Caco-2 (cell line): ENCODE measurements around the gene ABL2. TPM values are rescaled to one million over a fixed set of nuclear protein-coding genes. Genes with fewer than 3 reads are reported as not detected.

Source experiments
- BruUV-seq: library from RNA; stranded (reverse); fragments of 400-500 nt; replicated peaks from 2 replicates; lab custom pipeline; 2021; lab: Mats Ljungman, UMichigan
- CTCF ChIA-PET: fragments of 300-600 bp; sonication (Branson Sonifier 250); formaldehyde crosslinking; loops from one replicate; lab custom pipeline; 2022; ENCODE audit warnings: antibody characterized with exemption; lab: Charles Lee
- POLR2A ChIA-PET: fragments of 300-600 bp; sonication (Branson Sonifier 250); formaldehyde crosslinking; loops from one replicate; lab custom pipeline; 2022; ENCODE audit warnings: antibody characterized with exemption; lab: Charles Lee
- DNase-seq, 2 experiments: peaks; one replicate each; pipeline versions ENCODE4 v3.0.0 to v3.0.0-alpha.2; 2020 to 2022
- H3K27me3 ChIP-seq: replicated peaks from 2 replicates; pipeline ENCODE4 v1.6.0; 2011; ENCODE audit warnings: low read length; ENCODE audit not compliant: control insufficient read depth, insufficient read depth
- H3K36me3 ChIP-seq: 2 replicates; pipeline ENCODE4 v1.5.1; 2011; ENCODE audit warnings: low read length; ENCODE audit not compliant: control insufficient read depth, insufficient read depth
- H3K4me1 ChIP-seq: fragments of 250-450 bp; sonication (Bioruptor Pico); 2 replicates; pipeline ENCODE4 v1.5.1; 2020; ENCODE audit warnings: mild to moderate bottlenecking
- H3K4me3 ChIP-seq: 2 replicates; pipeline ENCODE4 v1.5.1; 2011; ENCODE audit warnings: low read depth, mild to moderate bottlenecking, control low read depth, low read length
- H3K9me3 ChIP-seq: fragments of 250-450 bp; sonication (Bioruptor Pico); 2 replicates; pipeline ENCODE4 v1.5.1; 2020; ENCODE audit warnings: mild to moderate bottlenecking, moderate library complexity
- H3K27ac Mint-ChIP-seq: one replicate; pipeline ENCODE4 v1.8.0; 2022; ENCODE audit warnings: mixed read lengths; ENCODE audit not compliant: unreplicated experiment
- H3K27me3 Mint-ChIP-seq: one replicate; pipeline ENCODE4 v1.8.0; 2022; ENCODE audit warnings: mixed read lengths; ENCODE audit not compliant: insufficient read depth, unreplicated experiment
- H3K36me3 Mint-ChIP-seq: one replicate; pipeline ENCODE4 v1.8.0; 2022; ENCODE audit warnings: mild to moderate bottlenecking, mixed read lengths; ENCODE audit not compliant: insufficient read depth, unreplicated experiment
- H3K4me1 Mint-ChIP-seq: one replicate; pipeline ENCODE4 v1.8.0; 2022; ENCODE audit warnings: low read depth, mixed read lengths; ENCODE audit not compliant: unreplicated experiment
- H3K4me3 Mint-ChIP-seq: one replicate; pipeline ENCODE4 v1.8.0; 2022; ENCODE audit warnings: mild to moderate bottlenecking, moderate library complexity, mixed read lengths; ENCODE audit not compliant: unreplicated experiment
- H3K9me3 Mint-ChIP-seq: one replicate; pipeline ENCODE4 v1.8.0; 2022; ENCODE audit warnings: mixed read lengths; ENCODE audit not compliant: unreplicated experiment
- CTCF ChIP-seq, 2 experiments: fragments of 200-600 bp in 1 of 2; IDR thresholded peaks; 1 replicate in 1 of 2; 2 replicates in 1 of 2; pipeline versions ENCODE4 v1.5.1 to v1.8.0; 2011 to 2022; ENCODE audit warnings: antibody characterized with exemption in 1 of 2, control low read depth in 1 of 2, inconsistent platforms in 1 of 2, low read depth in 1 of 2, low read length in 1 of 2, mild to moderate bottlenecking in 1 of 2, moderate library complexity in 1 of 2; ENCODE audit not compliant: insufficient read depth in 1 of 2, severe bottlenecking in 1 of 2, unreplicated experiment in 1 of 2
- intact Hi-C: fragments of 100-400 bp; cut with micrococcal nuclease; formaldehyde crosslinking; loops from one replicate; pipeline ENCODE4 v1.10.0; 2022; ENCODE audit not compliant: unreplicated experiment
- total RNA-seq: library from RNA; stranded (reverse); gene quantifications from 2 replicates; pipeline ENCODE4 v1.2.3, GENCODE V29; 2022

The ABL2 gene
- total RNA-seq, 1 experiment from 2014 or later, result 21.6 TPM

- no peak overlapping the region for H3K4me3 ChIP-seq
- TF ChIP-seq CTCF (IDR thresholded peaks at IDR 0.05; ENCODE audit: insufficient read depth in 1 of 2, low read depth in 1 of 2, low read length in 1 of 2, severe bottlenecking in 1 of 2, unreplicated experiment in 1 of 2), result no peak
- ChIA-PET CTCF (interaction anchor here (1.1 kb wide), 1 partner anchor 32 kb away, joined by 3 read pairs; the partner anchor contains the start of gene SOAT1), POLR2A (no interaction called here)
- intact Hi-C loops, result loop anchor here (2.0 kb wide), 1 partner anchor 27 kb away; no protein-coding TSS in a partner anchor
- no peaks in the 10 kb centered on the region for H3K4me1 ChIP-seq
- Mint-ChIP-seq H3K4me3 (no peak overlapping the region), H3K9me3 (no peaks in the 10 kb centered on the region), H3K27ac (no peak overlapping the region), H3K27me3 (no peaks in the 10 kb centered on the region), H3K4me1 (peaks cover 6% of the 10 kb centered on the region), H3K36me3 (no peaks in the 10 kb centered on the region)
- no peak for DNase-seq
- 0 out of 2 replicates have a peak, but pooled peaks cover 4% of the 10 kb centered on the region for H3K9me3 ChIP-seq
- BruUV-seq, result no TSS peak
- no peaks in the 10 kb centered on the region for H3K27me3 ChIP-seq
- H3K36me3 ChIP-seq, result no peaks in the 10 kb centered on the region
Observed at GRCh38 chr1:179262183-179262582, 32.7 kb upstream of the ABL2 start.

- ChIA-PET POLR2A (no interaction called here), CTCF (interaction anchor here (0.7 kb wide), 1 partner anchor 562 kb away, joined by 3 read pairs; no protein-coding TSS in a partner anchor)
- no peaks in the 10 kb centered on the region for H3K27me3 Mint-ChIP-seq
Observed at GRCh38 chr1:179253286-179253972, 24.0 kb upstream of the ABL2 start.

GRCh38 chr1:179252606-179253005, 23.1 kb upstream of the ABL2 start:
- TF ChIP-seq CTCF (IDR thresholded peaks at IDR 0.05; ENCODE audit: insufficient read depth in 1 of 2, low read depth in 1 of 2, low read length in 1 of 2, severe bottlenecking in 1 of 2, unreplicated experiment in 1 of 2), result no peak
- Histone ChIP-seq H3K36me3 (no peaks in the 10 kb centered on the region), H3K4me1 (no peaks in the 10 kb centered on the region), H3K27me3 (no peaks in the 10 kb centered on the region), H3K9me3 (no peaks in the 10 kb centered on the region), H3K4me3 (no peak overlapping the region)
- no peaks in the 10 kb centered on the region for H3K4me1 Mint-ChIP-seq
- no peaks in the 10 kb centered on the region for H3K27me3 Mint-ChIP-seq
- H3K36me3 Mint-ChIP-seq, result no peaks in the 10 kb centered on the region
- intact Hi-C loops, result loop anchor here (5.0 to 10.0 kb wide), 2 partner anchors 60 to 562 kb away; no protein-coding TSS in a partner anchor
- no TSS peak for BruUV-seq
- CTCF ChIA-PET, result interaction anchor here (1.4 to 1.9 kb wide), 3 partner anchors 41 to 195 kb away, joined by 11 to 25 read pairs (median 11); partner anchors contain the start of genes AXDND1 and SOAT1
- H3K27ac Mint-ChIP-seq, result no peak overlapping the region
- H3K4me3 Mint-ChIP-seq, result no peak overlapping the region
- DNase-seq, result no peak
- H3K9me3 Mint-ChIP-seq, result no peaks in the 10 kb centered on the region
- POLR2A ChIA-PET, result no interaction called here

More at GRCh38 chr1:179253286-179253972, 24.0 kb upstream of the ABL2 start:
- Mint-ChIP-seq H3K9me3 (no peaks in the 10 kb centered on the region), H3K4me1 (no peaks in the 10 kb centered on the region), H3K27ac (no peak overlapping the region), H3K4me3 (no peak overlapping the region), H3K36me3 (no peaks in the 10 kb centered on the region)
- H3K9me3 ChIP-seq, result no peaks in the 10 kb centered on the region
- no peak for TF ChIP-seq CTCF (IDR thresholded peaks at IDR 0.05; ENCODE audit: insufficient read depth in 1 of 2, low read depth in 1 of 2, low read length in 1 of 2, severe bottlenecking in 1 of 2, unreplicated experiment in 1 of 2)
- H3K36me3 ChIP-seq, result no peaks in the 10 kb centered on the region
- DNase-seq, result no peak
- BruUV-seq, result no TSS peak
- H3K27me3 ChIP-seq, result no peaks in the 10 kb centered on the region
- no peaks in the 10 kb centered on the region for H3K4me1 ChIP-seq
- H3K4me3 ChIP-seq, result no peak overlapping the region
- intact Hi-C loops, result loop anchor here (5.0 to 10.0 kb wide), 2 partner anchors 59 to 561 kb away; no protein-coding TSS in a partner anchor
